GM12878 (cell line): ENCODE measurements around the gene CTXN1. TPM values are rescaled to one million over a fixed set of nuclear protein-coding genes. Genes with fewer than 3 reads are reported as not detected.
A peak's percentile ranks its signal among the peaks of the same experiment; 100 is the strongest.

Source experiments
- ASH2L ChIP-seq: fragments of 300-600, 200-600 bp; sonication (generic); IDR thresholded peaks from 2 replicates; pipeline ENCODE4 v1.6.1; 2017; ENCODE audit warnings: low read depth, mild to moderate bottlenecking, borderline replicate concordance
- ATF3 ChIP-seq: IDR thresholded peaks from 2 replicates; pipeline ENCODE4 v1.6.1; 2011; ENCODE audit warnings: low read depth, mild to moderate bottlenecking, low read length, moderate library complexity, borderline replicate concordance; ENCODE audit errors: extremely low read depth
- ATF7 ChIP-seq: fragments of 450-650 bp; IDR thresholded peaks from 2 replicates; pipeline ENCODE4 v1.6.1; 2016; ENCODE audit warnings: low read depth, mild to moderate bottlenecking
- BCL3 ChIP-seq: IDR thresholded peaks from 2 replicates; pipeline ENCODE4 v1.6.1; 2011; ENCODE audit warnings: borderline replicate concordance, low read depth, mild to moderate bottlenecking, moderate library complexity, low read length; ENCODE audit not compliant: insufficient read depth, poor library complexity, severe bottlenecking
- ETV6 ChIP-seq, 2 experiments: fragments of 450-650 bp in 1 of 2; IDR thresholded peaks in 1 of 2; conservative IDR thresholded peaks in 1 of 2; 2 replicates each; pipeline ENCODE4 v1.6.1; 2014; ENCODE audit warnings: antibody characterized with exemption in 1 of 2, borderline replicate concordance in 1 of 2, low read depth in 1 of 2, mild to moderate bottlenecking in 1 of 2, moderate library complexity in 1 of 2
- EZH2 ChIP-seq: IDR thresholded peaks from 2 replicates; pipeline ENCODE4 v1.6.1; 2012; ENCODE audit warnings: low read depth, mild to moderate bottlenecking, control low read depth, inconsistent platforms, low read length, borderline replicate concordance; ENCODE audit not compliant: control insufficient read depth
- HCFC1 ChIP-seq: fragments of 150-350 bp; IDR thresholded peaks from 2 replicates; pipeline ENCODE4 v1.6.1; 2014; ENCODE audit warnings: low read length
- HDAC6 ChIP-seq: fragments of 200-600 bp; sonication (generic); IDR thresholded peaks from one replicate; pipeline ENCODE4 v1.8.0; 2017; ENCODE audit warnings: antibody characterized with exemption; ENCODE audit not compliant: unreplicated experiment
- HDGF ChIP-seq: fragments of 450-650 bp; IDR thresholded peaks from 2 replicates; pipeline ENCODE4 v1.6.1; 2016; ENCODE audit warnings: antibody characterized with exemption
- LARP7 ChIP-seq: fragments of 450-650 bp; IDR thresholded peaks from 2 replicates; pipeline ENCODE4 v1.6.1; 2017; ENCODE audit warnings: mild to moderate bottlenecking
- PKNOX1 ChIP-seq: fragments of 450-650 bp; IDR thresholded peaks from 2 replicates; pipeline ENCODE4 v1.6.1; 2016; ENCODE audit warnings: mild to moderate bottlenecking
- POLR2A ChIP-seq: IDR thresholded peaks from 2 replicates; pipeline ENCODE4 v1.6.1; 2011; ENCODE audit warnings: low read depth, mild to moderate bottlenecking, low read length
- POLR2AphosphoS2 ChIP-seq: IDR thresholded peaks from 2 replicates; pipeline ENCODE4 v1.6.1; 2011; ENCODE audit warnings: low read depth, mild to moderate bottlenecking, low read length, improper control_type of control experiment, moderate library complexity
- POLR2AphosphoS5 ChIP-seq: IDR thresholded peaks from 2 replicates; pipeline ENCODE4 v1.6.1; 2011; ENCODE audit warnings: mild to moderate bottlenecking, low read length, inconsistent platforms
- RELA ChIP-seq: fragments of 450-650 bp; IDR thresholded peaks from 2 replicates; pipeline ENCODE4 v1.8.0; 2014; ENCODE audit warnings: borderline replicate concordance; ENCODE audit not compliant: partially characterized antibody
- SIX5 ChIP-seq: IDR thresholded peaks from 2 replicates; pipeline ENCODE4 v1.6.1; 2011; ENCODE audit warnings: mild to moderate bottlenecking, low read depth, low read length, moderate library complexity; ENCODE audit not compliant: severe bottlenecking
- SMARCA5 ChIP-seq: fragments of 450-650 bp; IDR thresholded peaks from 2 replicates; pipeline ENCODE4 v1.6.1; 2017; ENCODE audit warnings: mild to moderate bottlenecking
- SUPT20H ChIP-seq: IDR thresholded peaks from 2 replicates; pipeline ENCODE4 v1.6.1; 2011; ENCODE audit warnings: low read depth, mild to moderate bottlenecking, low read length, moderate library complexity, borderline replicate concordance; ENCODE audit not compliant: control insufficient read depth
- TAF1 ChIP-seq: IDR thresholded peaks from 2 replicates; pipeline ENCODE4 v1.6.1; 2011; ENCODE audit warnings: mild to moderate bottlenecking, low read depth, low read length, borderline replicate concordance
- TARDBP ChIP-seq: IDR thresholded peaks from 2 replicates; pipeline ENCODE4 v1.6.1; 2016; ENCODE audit warnings: borderline replicate concordance
- YBX1 ChIP-seq: fragments of 450-650 bp; IDR thresholded peaks from 2 replicates; pipeline ENCODE4 v1.6.1; 2016; ENCODE audit warnings: antibody characterized with exemption
- ZBTB4 ChIP-seq: fragments of 450-650 bp; formaldehyde crosslinking; IDR thresholded peaks from 2 replicates; pipeline ENCODE4 v1.4.0; 2022; ENCODE audit warnings: mild to moderate bottlenecking, moderate library complexity
- ZNF207 ChIP-seq: fragments of 450-650 bp; IDR thresholded peaks from 2 replicates; pipeline ENCODE4 v1.6.1; 2014; ENCODE audit warnings: antibody characterized with exemption, mild to moderate bottlenecking, borderline replicate concordance
- ZZZ3 ChIP-seq: IDR thresholded peaks from 2 replicates; pipeline ENCODE4 v1.6.1; 2011; ENCODE audit warnings: low read depth; ENCODE audit not compliant: control insufficient read depth, insufficient read length
- polyA plus RNA-seq, 11 experiments: library from polyadenylated mRNA; depleted of rRNA in 4 of 11; unstranded in 6 of 11; stranded (reverse) in 5 of 11; fragments of >200 nt; fragmentation: Nextera tagmentation in 4 of 11; fragmentation: Illumina TruSeq in 1 of 11; extraction: Ambion mirVana in 4 of 11; extraction: Trizol in 1 of 11; gene quantifications; 1 replicate in 1 of 11; 2 replicates in 10 of 11; pipeline versions ENCODE4 v1.2.1 to v1.2.3, GENCODE V29; 2011 to 2016; ENCODE audit warnings: inconsistent platforms in 2 of 11, missing spikeins in 2 of 11, low read depth in 1 of 11
- total RNA-seq, 4 experiments: library from RNA; depleted of rRNA in 3 of 4; stranded (reverse); fragments of >200 nt in 3 of 4; fragmentation: Illumina TruSeq in 1 of 4; extraction: Trizol in 1 of 4; gene quantifications; 2 replicates each; pipeline versions ENCODE4 v1.2.1 to v1.2.3, GENCODE V29; 2013 to 2021

Gene CTXN1
- total and polyA plus RNA-seq, 10 of the 15 experiments (the other 5 are each of a cell fraction or from before 2014, with no cell fraction given) = 0.04 to 1.0 (median 0.38) TPM; not detected in 4

- TF ChIP-seq ATF3 (peak; percentile 59; the same call in 1 of the 2 replicates), LARP7 (peak; percentile 76), ZZZ3 (no peak), ASH2L (no peak), SIX5 (peak; percentile 44), EZH2 (no peak), ATF7 (peak; percentile 84), BCL3 (peak; percentile 84), YBX1 (no peak), POLR2AphosphoS2 (peak; percentile 91; the same call in 1 of the 2 replicates), POLR2A (peak; percentile 94), TAF1 (peak; percentile 93), ZNF207 (peak; percentile 82), PKNOX1 (peak; percentile 96), ZBTB4 (CRISPR knock-in tag) (no peak), SMARCA5 (no peak), HCFC1 (peak; percentile 55), TARDBP (no peak), SUPT20H (no peak), RELA (peak; percentile 9), POLR2AphosphoS5 (peak; percentile 96), ETV6 (conservative IDR thresholded peaks at IDR 0.05 in 1 of 2, IDR thresholded peaks at IDR 0.05 in 1 of 2; ENCODE audit: borderline replicate concordance in 1 of 2, low read depth in 1 of 2) (no peak), HDAC6 (no peak), HDGF (peak; percentile 97)
Measured at GRCh38 chr19:7943444-7944176, 17.7 kb upstream of the CTXN1 start, which contains the start of gene TIMM44 (continued).
